SK-N-SH (cell line): ENCODE measurements around the gene ARAP1. TPM values are rescaled to one million over a fixed set of nuclear protein-coding genes. Genes with fewer than 3 reads are reported as not detected.

ENCODE experiments used
- CTCF ChIA-PET: fragments of 300-600, 350-600 bp; formaldehyde crosslinking; extraction: SDS; loops from one replicate; lab custom pipeline; 2021; lab: Yijun Ruan, JAX
- POLR2A ChIA-PET: fragments of 350-600 bp; sonication (Branson Sonifier 250); formaldehyde crosslinking; extraction: SDS; loops from one replicate; lab custom pipeline; 2020; ENCODE audit warnings: antibody characterized with exemption, inconsistent platforms; lab: Yijun Ruan, JAX
- DNase-seq: peaks from one replicate; pipeline ENCODE4 v3.0.0; 2012
- H2AFZ ChIP-seq: fragments of 200-600 bp; sonication (generic); 2 replicates; pipeline ENCODE4 v1.8.1; 2016; ENCODE audit warnings: antibody characterized with exemption, mild to moderate bottlenecking, low read depth
- H3F3A ChIP-seq: fragments of 200-600 bp; sonication (generic); replicated peaks from 2 replicates; pipeline ENCODE3; 2016; ENCODE audit warnings: antibody characterized with exemption, mild to moderate bottlenecking; ENCODE audit not compliant: insufficient read depth
- H3K27ac ChIP-seq, 2 experiments: fragments of 200-500 bp in 1 of 2; fragments of 200-600 bp in 1 of 2; sonication (Bioruptor generic) in 1 of 2; sonication (generic), shearing (Covaris generic) in 1 of 2; 2 replicates each; pipeline versions ENCODE4 v1.5.1 to v1.6.1; 2014 to 2016; ENCODE audit warnings: low read depth in 2 of 2, inconsistent platforms in 1 of 2, low read length in 1 of 2, mild to moderate bottlenecking in 1 of 2, mixed read lengths in 1 of 2
- H3K27me3 ChIP-seq: fragments of 200-600 bp; sonication (generic), shearing (Covaris generic); 2 replicates; pipeline ENCODE4 v1.6.1; 2016; ENCODE audit warnings: mixed run types; ENCODE audit not compliant: insufficient read depth
- H3K36me3 ChIP-seq, 2 experiments: fragments of 200-500 bp in 1 of 2; fragments of 200-600 bp in 1 of 2; sonication (Bioruptor generic) in 1 of 2; sonication (generic) in 1 of 2; replicated peaks in 1 of 2; 2 replicates each; pipeline versions ENCODE3 to v1.5.1; 2014 to 2016; ENCODE audit warnings: low read length in 1 of 2, mild to moderate bottlenecking in 1 of 2; ENCODE audit not compliant: insufficient read depth in 2 of 2, control insufficient read depth in 1 of 2
- H3K4me1 ChIP-seq, 2 experiments: fragments of 200-500 bp in 1 of 2; fragments of 200-600 bp in 1 of 2; sonication (Bioruptor generic) in 1 of 2; sonication (generic), shearing (Covaris generic) in 1 of 2; 2 replicates each; pipeline versions ENCODE4 v1.5.1 to v1.6.1; 2014 to 2016; ENCODE audit warnings: low read depth in 1 of 2, low read length in 1 of 2, mixed run types in 1 of 2; ENCODE audit not compliant: insufficient read depth in 2 of 2, control insufficient read depth in 1 of 2
- H3K4me2 ChIP-seq: fragments of 200-600 bp; sonication (generic), shearing (Covaris generic); 2 replicates; pipeline ENCODE4 v1.6.1; 2017; ENCODE audit warnings: mixed run types
- H3K4me3 ChIP-seq, 2 experiments: fragments of 200-500 bp in 1 of 2; fragments of 200-600 bp in 1 of 2; sonication (Bioruptor generic) in 1 of 2; sonication (generic), shearing (Covaris generic) in 1 of 2; 2 replicates each; pipeline versions ENCODE4 v1.5.1 to v1.8.1; 2014 to 2016; ENCODE audit warnings: low read depth in 2 of 2, inconsistent platforms in 1 of 2, low read length in 1 of 2, mild to moderate bottlenecking in 1 of 2, mixed read lengths in 1 of 2, moderate library complexity in 1 of 2
- H3K79me2 ChIP-seq: fragments of 200-600 bp; sonication (generic); 2 replicates; pipeline ENCODE4 v1.8.1; 2017; ENCODE audit warnings: mild to moderate bottlenecking; ENCODE audit not compliant: insufficient read depth
- H3K9ac ChIP-seq: fragments of 200-600 bp; sonication (generic); 2 replicates; pipeline ENCODE4 v1.6.1; 2017; ENCODE audit warnings: mixed run types
- H3K9me2 ChIP-seq: fragments of 200-600 bp; sonication (generic); 2 replicates; pipeline ENCODE4 v1.6.1; 2017; ENCODE audit warnings: mixed run types
- H3K9me3 ChIP-seq: fragments of 200-600 bp; sonication (generic); 2 replicates; pipeline ENCODE4 v1.6.1; 2017; ENCODE audit warnings: mixed run types, mild to moderate bottlenecking, moderate library complexity
- H4K20me1 ChIP-seq: fragments of 200-600 bp; sonication (generic); 2 replicates; pipeline ENCODE4 v1.6.1; 2017; ENCODE audit warnings: mild to moderate bottlenecking, mixed run types; ENCODE audit not compliant: insufficient read depth
- EZH2phosphoT487 ChIP-seq: fragments of 200-600 bp; sonication (generic); IDR thresholded peaks from 2 replicates; pipeline ENCODE4 v1.6.1; 2017; ENCODE audit warnings: low read depth, mixed run types, mild to moderate bottlenecking, antibody characterized with exemption, moderate library complexity, borderline replicate concordance
- FOXM1 ChIP-seq: IDR thresholded peaks from 2 replicates; pipeline ENCODE4 v1.4.0; 2012; ENCODE audit warnings: low read depth, mild to moderate bottlenecking
- JUND ChIP-seq: IDR thresholded peaks from 2 replicates; pipeline ENCODE4 v1.4.0; 2012
- MEF2A ChIP-seq: IDR thresholded peaks from 2 replicates; pipeline ENCODE4 v1.4.0; 2012; ENCODE audit warnings: low read depth, borderline replicate concordance
- RCOR1 ChIP-seq: fragments of 150-350 bp; IDR thresholded peaks from 2 replicates; pipeline ENCODE4 v1.6.1; 2017; ENCODE audit warnings: antibody characterized with exemption, low read length
- RXRA ChIP-seq: IDR thresholded peaks from 2 replicates; pipeline ENCODE4 v1.4.0; 2012; ENCODE audit warnings: low read depth, mild to moderate bottlenecking, borderline replicate concordance
- SMC3 ChIP-seq: IDR thresholded peaks from 2 replicates; pipeline ENCODE4 v1.6.1; 2012; ENCODE audit warnings: low read depth, low read length, improper control_type of control experiment
- TCF12 ChIP-seq: IDR thresholded peaks from 2 replicates; pipeline ENCODE4 v1.4.0; 2012
- YY1 ChIP-seq: IDR thresholded peaks from 2 replicates; pipeline ENCODE4 v1.4.0; 2012; ENCODE audit warnings: low read depth, mild to moderate bottlenecking
- WGBS: methylation state at CpG from one replicate; pipeline ENCODE4 v1.1.6; 2017; ENCODE audit warnings: low lambda C conversion rate; 5-methylcytosine and 5-hydroxymethylcytosine counted together
- polyA plus RNA-seq, 3 experiments: library from polyadenylated mRNA; depleted of rRNA; stranded (reverse); fragments of >200 nt; gene quantifications; 2 replicates each; pipeline ENCODE4 v1.2.3, GENCODE V29; 2012
- TF ChIP-seq, protein P1 (sequence below): fragments of 150-350 bp; IDR thresholded peaks from 2 replicates; pipeline ENCODE4 v1.6.1; 2016; ENCODE audit warnings: mild to moderate bottlenecking, low read depth, low read length
- TF ChIP-seq, protein P2 (sequence below): IDR thresholded peaks from 2 replicates; pipeline ENCODE4 v1.4.0; 2012; ENCODE audit warnings: low read depth, borderline replicate concordance
- TF ChIP-seq, protein P3 (sequence below): IDR thresholded peaks from 2 replicates; pipeline ENCODE4; 2012
- TF ChIP-seq, protein P4 (sequence below): fragments of 200-600 bp; sonication (generic); IDR thresholded peaks from 2 replicates; pipeline ENCODE4 v1.6.1; 2017; ENCODE audit warnings: antibody characterized with exemption, mild to moderate bottlenecking, moderate library complexity

ARAP1 gene
- polyA plus RNA-seq, 1 of the 3 experiments (the other 2 are of a cell fraction): 56.6 TPM

DNA sequence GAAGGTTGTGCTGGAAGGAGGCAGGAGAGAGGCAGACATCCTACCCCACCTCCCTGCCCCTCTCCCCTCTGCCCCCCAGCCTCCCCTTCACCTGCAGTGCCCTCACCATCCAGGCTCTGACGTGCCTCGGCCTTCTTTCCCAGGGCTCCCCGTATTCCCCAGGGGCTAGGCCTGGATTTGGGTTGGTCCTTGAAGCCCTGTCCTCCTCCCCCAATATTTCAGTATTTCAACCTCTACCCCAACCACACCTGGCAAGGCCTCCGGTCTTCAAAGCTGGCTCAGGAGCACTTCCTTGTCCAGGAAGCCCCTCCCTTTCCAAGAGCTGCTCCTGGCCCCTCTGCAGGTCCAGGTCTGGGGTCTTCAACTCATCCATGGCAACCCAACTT lies 69.4 kb downstream of the ARAP1 start:
- no peak overlapping the region for H3K4me3 ChIP-seq
- H3K27ac ChIP-seq: no peak overlapping the region
- H3K27me3 ChIP-seq: no peaks in the 10 kb centered on the region
- POLR2A ChIA-PET: interaction anchor here (1.0 to 1.9 kb wide), 2 partner anchors 9 to 84 kb away, joined by 3 to 4 read pairs; partner anchors contain the start of gene PDE2A
- H4K20me1 ChIP-seq: peaks cover 16% of the 10 kb centered on the region
- H3K9me3 ChIP-seq: no peaks in the 10 kb centered on the region
- H3F3A ChIP-seq: no peaks in the 10 kb centered on the region
- CTCF ChIA-PET: interaction anchor here (0.6 to 12.2 kb wide), 29 partner anchors 9 to 220 kb away, joined by 3 to 207 read pairs (median 14); partner anchors contain the start of gene PDE2A
- peaks cover 0 to 20% of the 10 kb centered on the region in 2 experiments; a peak in 1 of 4 replicates for H3K4me1 ChIP-seq
- H3K79me2 ChIP-seq: no peaks in the 10 kb centered on the region
- H3K36me3 ChIP-seq: peaks cover 0 to 20% of the 10 kb centered on the region in 2 experiments
- H3K9me2 ChIP-seq: no peaks in the 10 kb centered on the region
- WGBS: 98% methylated on average over 4 of the region's 4 CpGs
- no peak overlapping the region for H2AFZ ChIP-seq
- H3K9ac ChIP-seq: no peak overlapping the region
- DNase-seq: no peak
- H3K4me2 ChIP-seq: no peak overlapping the region
- TF ChIP-seq MEF2A (no peak), YY1 (no peak), TCF12 (no peak), RCOR1 (no peak)
- TF ChIP-seq, protein P1, sequence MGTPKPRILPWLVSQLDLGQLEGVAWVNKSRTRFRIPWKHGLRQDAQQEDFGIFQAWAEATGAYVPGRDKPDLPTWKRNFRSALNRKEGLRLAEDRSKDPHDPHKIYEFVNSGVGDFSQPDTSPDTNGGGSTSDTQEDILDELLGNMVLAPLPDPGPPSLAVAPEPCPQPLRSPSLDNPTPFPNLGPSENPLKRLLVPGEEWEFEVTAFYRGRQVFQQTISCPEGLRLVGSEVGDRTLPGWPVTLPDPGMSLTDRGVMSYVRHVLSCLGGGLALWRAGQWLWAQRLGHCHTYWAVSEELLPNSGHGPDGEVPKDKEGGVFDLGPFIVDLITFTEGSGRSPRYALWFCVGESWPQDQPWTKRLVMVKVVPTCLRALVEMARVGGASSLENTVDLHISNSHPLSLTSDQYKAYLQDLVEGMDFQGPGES: no peak

DNA sequence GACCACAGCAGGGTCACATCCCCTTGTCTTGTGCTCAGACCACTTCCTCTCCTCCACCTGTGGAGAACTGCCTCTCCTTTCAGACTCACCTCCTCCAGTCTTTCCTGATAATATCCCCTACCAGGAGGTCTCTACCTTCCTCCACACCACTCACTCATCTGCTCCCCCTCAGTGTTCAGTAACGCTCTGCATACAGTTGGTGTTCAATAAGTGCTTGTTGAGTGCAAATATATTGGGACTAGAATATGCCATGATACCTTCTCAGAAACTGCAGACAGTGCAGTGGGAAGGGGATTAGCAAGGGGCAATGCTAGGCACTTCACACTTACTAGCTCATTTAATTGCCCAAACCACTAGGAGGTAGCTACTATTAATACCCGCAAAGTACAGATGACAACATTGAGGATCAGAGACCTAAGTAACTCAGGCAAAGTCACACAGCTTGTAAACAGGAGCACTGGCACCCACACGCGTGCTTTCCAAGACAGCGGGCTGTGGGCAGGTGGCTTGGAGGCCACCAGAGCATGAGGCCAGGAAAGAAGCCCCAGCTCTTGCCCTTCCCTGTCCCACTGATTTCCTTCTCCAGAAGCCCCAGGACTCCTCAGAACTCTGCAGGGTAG lies 69.9 kb downstream of the ARAP1 start:
- Histone ChIP-seq H3K36me3 (peaks cover 0 to 20% of the 10 kb centered on the region in 2 experiments), H3K27me3 (no peaks in the 10 kb centered on the region), H3K9ac (no peak overlapping the region), H3K9me3 (no peaks in the 10 kb centered on the region), H3F3A (no peaks in the 10 kb centered on the region), H4K20me1 (peaks cover 16% of the 10 kb centered on the region), H3K27ac (no peak overlapping the region), H3K4me3 (no peak overlapping the region), H3K79me2 (no peaks in the 10 kb centered on the region), H3K4me2 (no peak overlapping the region), H3K9me2 (no peaks in the 10 kb centered on the region), H2AFZ (no peak overlapping the region)
- DNase-seq: no peak
- WGBS: 96% methylated on average over 5 of the region's 5 CpGs
- POLR2A ChIA-PET: interaction anchor here (0.7 to 1.9 kb wide), 3 partner anchors 8 to 83 kb away, joined by 3 to 4 read pairs (median 3); partner anchors contain the start of gene PDE2A
- TF ChIP-seq, protein P2, sequence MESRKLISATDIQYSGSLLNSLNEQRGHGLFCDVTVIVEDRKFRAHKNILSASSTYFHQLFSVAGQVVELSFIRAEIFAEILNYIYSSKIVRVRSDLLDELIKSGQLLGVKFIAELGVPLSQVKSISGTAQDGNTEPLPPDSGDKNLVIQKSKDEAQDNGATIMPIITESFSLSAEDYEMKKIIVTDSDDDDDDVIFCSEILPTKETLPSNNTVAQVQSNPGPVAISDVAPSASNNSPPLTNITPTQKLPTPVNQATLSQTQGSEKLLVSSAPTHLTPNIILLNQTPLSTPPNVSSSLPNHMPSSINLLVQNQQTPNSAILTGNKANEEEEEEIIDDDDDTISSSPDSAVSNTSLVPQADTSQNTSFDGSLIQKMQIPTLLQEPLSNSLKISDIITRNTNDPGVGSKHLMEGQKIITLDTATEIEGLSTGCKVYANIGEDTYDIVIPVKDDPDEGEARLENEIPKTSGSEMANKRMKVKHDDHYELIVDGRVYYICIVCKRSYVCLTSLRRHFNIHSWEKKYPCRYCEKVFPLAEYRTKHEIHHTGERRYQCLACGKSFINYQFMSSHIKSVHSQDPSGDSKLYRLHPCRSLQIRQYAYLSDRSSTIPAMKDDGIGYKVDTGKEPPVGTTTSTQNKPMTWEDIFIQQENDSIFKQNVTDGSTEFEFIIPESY: no peak
- no peak for TF ChIP-seq RXRA
- no peak for TF ChIP-seq SMC3
- TF ChIP-seq, protein P3, sequence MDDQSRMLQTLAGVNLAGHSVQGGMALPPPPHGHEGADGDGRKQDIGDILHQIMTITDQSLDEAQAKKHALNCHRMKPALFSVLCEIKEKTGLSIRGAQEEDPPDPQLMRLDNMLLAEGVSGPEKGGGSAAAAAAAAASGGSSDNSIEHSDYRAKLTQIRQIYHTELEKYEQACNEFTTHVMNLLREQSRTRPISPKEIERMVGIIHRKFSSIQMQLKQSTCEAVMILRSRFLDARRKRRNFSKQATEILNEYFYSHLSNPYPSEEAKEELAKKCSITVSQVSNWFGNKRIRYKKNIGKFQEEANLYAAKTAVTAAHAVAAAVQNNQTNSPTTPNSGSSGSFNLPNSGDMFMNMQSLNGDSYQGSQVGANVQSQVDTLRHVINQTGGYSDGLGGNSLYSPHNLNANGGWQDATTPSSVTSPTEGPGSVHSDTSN: no peak
- TF ChIP-seq, protein P4, sequence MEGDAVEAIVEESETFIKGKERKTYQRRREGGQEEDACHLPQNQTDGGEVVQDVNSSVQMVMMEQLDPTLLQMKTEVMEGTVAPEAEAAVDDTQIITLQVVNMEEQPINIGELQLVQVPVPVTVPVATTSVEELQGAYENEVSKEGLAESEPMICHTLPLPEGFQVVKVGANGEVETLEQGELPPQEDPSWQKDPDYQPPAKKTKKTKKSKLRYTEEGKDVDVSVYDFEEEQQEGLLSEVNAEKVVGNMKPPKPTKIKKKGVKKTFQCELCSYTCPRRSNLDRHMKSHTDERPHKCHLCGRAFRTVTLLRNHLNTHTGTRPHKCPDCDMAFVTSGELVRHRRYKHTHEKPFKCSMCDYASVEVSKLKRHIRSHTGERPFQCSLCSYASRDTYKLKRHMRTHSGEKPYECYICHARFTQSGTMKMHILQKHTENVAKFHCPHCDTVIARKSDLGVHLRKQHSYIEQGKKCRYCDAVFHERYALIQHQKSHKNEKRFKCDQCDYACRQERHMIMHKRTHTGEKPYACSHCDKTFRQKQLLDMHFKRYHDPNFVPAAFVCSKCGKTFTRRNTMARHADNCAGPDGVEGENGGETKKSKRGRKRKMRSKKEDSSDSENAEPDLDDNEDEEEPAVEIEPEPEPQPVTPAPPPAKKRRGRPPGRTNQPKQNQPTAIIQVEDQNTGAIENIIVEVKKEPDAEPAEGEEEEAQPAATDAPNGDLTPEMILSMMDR: no peak
- TF ChIP-seq, protein P1: no peak
- TF ChIP-seq EZH2phosphoT487: no peak
- no peak for TF ChIP-seq JUND
- TF ChIP-seq FOXM1: no peak
- no peak for TF ChIP-seq MEF2A
- TF ChIP-seq, all 33 proteins: peak for 0
- H3K4me1 ChIP-seq: peaks cover 0 to 18% of the 10 kb centered on the region in 2 experiments; a peak in 1 of 4 replicates
- CTCF ChIA-PET: interaction anchor here (1.0 to 12.2 kb wide), 20 partner anchors 9 to 211 kb away, joined by 3 to 207 read pairs (median 16); partner anchors contain the start of gene PDE2A
